HepG2 (cell line): ENCODE results near the gene IRF3. TPM values are rescaled to one million over a fixed set of nuclear protein-coding genes. Genes with fewer than 3 reads are reported as not detected.
A peak's percentile ranks its signal among the peaks of the same experiment; 100 is the strongest.

Source experiments
- ATAC-seq: fragments of 200-7000 bp; cut with Tn5 transposase; 3 replicates; pipeline ENCODE4 v1.9.1; 2020; ENCODE audit warnings: mild to moderate bottlenecking, moderate library complexity
- BruUV-seq: library from RNA; stranded (reverse); fragments of 400-500 nt; replicated peaks from 2 replicates; lab custom pipeline; 2021; lab: Mats Ljungman, UMichigan
- CTCF ChIA-PET: fragments of 300-600 bp; formaldehyde crosslinking; extraction: SDS; loops from one replicate; lab custom pipeline; 2021; ENCODE audit warnings: low total read pairs, inconsistent platforms, low intra/inter-chr PET ratio; lab: Yijun Ruan, JAX
- POLR2A ChIA-PET: fragments of 350-600 bp; sonication (Branson Sonifier 250); formaldehyde crosslinking; loops from one replicate; lab custom pipeline; 2020; ENCODE audit warnings: antibody characterized with exemption, inconsistent platforms; lab: Yijun Ruan, JAX
- DNase-seq: peaks from one replicate; pipeline ENCODE4 v3.0.0-alpha.2; 2015; ENCODE audit warnings: low spot score
- FAIRE-seq: peaks from 3 replicates; lab custom pipeline; 2011; peaks lifted over from hg19 to GRCh38; lab: Jason Lieb, UNC
- H2AFZ ChIP-seq: one replicate; pipeline ENCODE4 v1.6.1; 2011; ENCODE audit warnings: low read length, inconsistent platforms
- H3K27ac ChIP-seq: fragments of 300-600 bp; 3 replicates; pipeline ENCODE4 v1.8.0; 2011; ENCODE audit warnings: mixed run types, mild to moderate bottlenecking, mixed read lengths, low read length, inconsistent platforms; ENCODE audit not compliant: insufficient read depth; ENCODE audit errors: extremely low read length
- H3K27me3 ChIP-seq, 2 experiments: fragments of 200-600 bp in 1 of 2; 2 replicates in 1 of 2; 3 replicates in 1 of 2; pipeline versions ENCODE4 v1.6.0 to v1.8.0; 2011; ENCODE audit warnings: low read length in 2 of 2, mild to moderate bottlenecking in 2 of 2, moderate library complexity in 2 of 2, inconsistent platforms in 1 of 2; ENCODE audit not compliant: insufficient read depth in 2 of 2, control insufficient read depth in 1 of 2
- H3K36me3 ChIP-seq, 2 experiments: fragments of 200-600 bp in 1 of 2; replicated peaks in 1 of 2; 2 replicates in 1 of 2; 3 replicates in 1 of 2; pipeline versions ENCODE4 v1.5.1 to v1.8.0; 2011; ENCODE audit warnings: low read length in 2 of 2, inconsistent platforms in 1 of 2; ENCODE audit not compliant: insufficient read depth in 2 of 2, control insufficient read depth in 1 of 2
- H3K4me1 ChIP-seq: 2 replicates; pipeline ENCODE4 v1.5.1; 2012; ENCODE audit warnings: low read length, inconsistent platforms; ENCODE audit not compliant: insufficient read depth
- H3K4me2 ChIP-seq: 2 replicates; pipeline ENCODE4 v1.6.0; 2011; ENCODE audit warnings: low read depth, low read length, inconsistent platforms
- H3K4me3 ChIP-seq, 3 experiments: fragments of 200-600 bp in 1 of 3; sonication (generic), shearing (Covaris generic) in 1 of 3; replicated peaks in 1 of 3; 2 replicates each; pipeline ENCODE4 v1.5.1; 2011 to 2016; ENCODE audit warnings: low read length in 3 of 3, inconsistent platforms in 2 of 3, low read depth in 2 of 3, mild to moderate bottlenecking in 2 of 3, control low read depth in 1 of 3, mixed read lengths in 1 of 3; ENCODE audit not compliant: insufficient read depth in 1 of 3
- H3K79me2 ChIP-seq: one replicate; pipeline ENCODE4 v1.6.1; 2011; ENCODE audit warnings: low read length, inconsistent platforms; ENCODE audit not compliant: insufficient read depth
- H3K9ac ChIP-seq: 2 replicates; pipeline ENCODE4 v1.6.0; 2011; ENCODE audit warnings: mild to moderate bottlenecking, low read depth, low read length, inconsistent platforms; ENCODE audit not compliant: insufficient read depth
- H3K9me3 ChIP-seq: 2 replicates; pipeline ENCODE4 v1.5.1; 2012; ENCODE audit warnings: mild to moderate bottlenecking, low read length
- H4K20me1 ChIP-seq: 2 replicates; pipeline ENCODE4 v1.6.0; 2011; ENCODE audit warnings: inconsistent platforms, mild to moderate bottlenecking, low read length, moderate library complexity; ENCODE audit not compliant: insufficient read depth
- ADNP ChIP-seq: sonication (generic); formaldehyde crosslinking; IDR thresholded peaks from 2 replicates; pipeline ENCODE4 v1.4.0; 2020; ENCODE audit warnings: missing genetic modification reagents
- CEBPB ChIP-seq: IDR thresholded peaks from 2 replicates; pipeline ENCODE4 v1.6.1; 2011; ENCODE audit warnings: low read depth, low read length, improper control_type of control experiment, borderline replicate concordance
- CENPT ChIP-seq: sonication (generic); formaldehyde crosslinking; IDR thresholded peaks from 2 replicates; pipeline ENCODE4 v1.8.0; 2022; ENCODE audit warnings: low read depth, mild to moderate bottlenecking, moderate library complexity, missing genetic modification reagents
- CHD2 ChIP-seq: IDR thresholded peaks from 2 replicates; pipeline ENCODE4 v1.6.1; 2011; ENCODE audit warnings: low read depth, low read length, improper control_type of control experiment
- CREB1 ChIP-seq, 2 experiments: fragments of 450-650 bp in 1 of 2; IDR thresholded peaks; 2 replicates each; pipeline ENCODE4 v1.6.1; 2016 to 2017; ENCODE audit warnings: control low read depth in 1 of 2, mild to moderate bottlenecking in 1 of 2, missing compliant biosample characterization in 1 of 2, missing genetic modification characterization in 1 of 2
- CREM ChIP-seq, 2 experiments: sonication (generic) in 1 of 2; formaldehyde crosslinking in 1 of 2; IDR thresholded peaks; 2 replicates each; pipeline versions ENCODE4 v1.4.0 to v1.6.1; 2016 to 2020; ENCODE audit warnings: antibody characterized with exemption in 1 of 2, mild to moderate bottlenecking in 1 of 2, missing genetic modification reagents in 1 of 2
- FOXA3 ChIP-seq: IDR thresholded peaks from 2 replicates; pipeline ENCODE4 v1.6.1; 2016; ENCODE audit warnings: missing genetic modification reagents, missing compliant biosample characterization
- KMT2B ChIP-seq: IDR thresholded peaks from 2 replicates; pipeline ENCODE4 v1.6.1; 2016; ENCODE audit warnings: missing genetic modification reagents, missing compliant biosample characterization
- MAF1 ChIP-seq: sonication (generic); formaldehyde crosslinking; IDR thresholded peaks from 2 replicates; pipeline ENCODE4 v1.5.0; 2020; ENCODE audit warnings: missing genetic modification reagents, borderline replicate concordance
- MED1 ChIP-seq: sonication (generic); formaldehyde crosslinking; IDR thresholded peaks from 2 replicates; pipeline ENCODE4 v1.4.0; 2020; ENCODE audit warnings: missing genetic modification reagents
- NFYC ChIP-seq: IDR thresholded peaks from 2 replicates; pipeline ENCODE4 v1.6.1; 2016; ENCODE audit warnings: missing genetic modification reagents, missing compliant biosample characterization
- SP1 ChIP-seq, 2 experiments: fragments of 450-650 bp in 1 of 2; sonication (generic) in 1 of 2; formaldehyde crosslinking in 1 of 2; IDR thresholded peaks; 2 replicates each; pipeline versions ENCODE4 v1.4.0 to v1.6.1; 2016 to 2020; ENCODE audit warnings: missing genetic modification reagents in 1 of 2
- SP2 ChIP-seq: sonication (generic); formaldehyde crosslinking; IDR thresholded peaks from 2 replicates; pipeline ENCODE4 v1.5.1; 2020; ENCODE audit warnings: mild to moderate bottlenecking, missing genetic modification reagents
- SP4 ChIP-seq: sonication (generic); formaldehyde crosslinking; IDR thresholded peaks from 2 replicates; pipeline ENCODE4 v1.8.1; 2023; ENCODE audit warnings: mild to moderate bottlenecking, missing genetic modification reagents
- SRY ChIP-seq: sonication (generic); formaldehyde crosslinking; IDR thresholded peaks from 2 replicates; pipeline ENCODE4 v1.8.0; 2022; ENCODE audit warnings: mild to moderate bottlenecking, missing genetic modification reagents
- TBX2 ChIP-seq: sonication (generic); formaldehyde crosslinking; IDR thresholded peaks from 2 replicates; pipeline ENCODE4 v1.5.0; 2020; ENCODE audit warnings: missing genetic modification reagents, mild to moderate bottlenecking, borderline replicate concordance
- TBX3 ChIP-seq: fragments of 450-650 bp; IDR thresholded peaks from 2 replicates; pipeline ENCODE4 v1.6.1; 2017; ENCODE audit warnings: antibody characterized with exemption, mild to moderate bottlenecking, inconsistent platforms, borderline replicate concordance
- ZNF225 ChIP-seq: sonication (generic); formaldehyde crosslinking; IDR thresholded peaks from 2 replicates; pipeline ENCODE4 v1.4.0; 2020; ENCODE audit warnings: mild to moderate bottlenecking, missing genetic modification reagents
- ZNF782 ChIP-seq: sonication (generic); formaldehyde crosslinking; IDR thresholded peaks from 2 replicates; pipeline ENCODE4 v1.4.0; 2020; ENCODE audit warnings: missing genetic modification reagents, mild to moderate bottlenecking, borderline replicate concordance
- WGBS: methylation state at CpG from one replicate; pipeline ENCODE4 v1.1.6; 2017; ENCODE audit warnings: low lambda C conversion rate; 5-methylcytosine and 5-hydroxymethylcytosine counted together
- in situ Hi-C: cut with HindIII; loops from 2 replicates; pipeline ENCODE4 v1.10.0; 2017; ENCODE audit warnings: low pct_unique_long_range_greater_than_20kb; ENCODE audit not compliant: extremely low pct_ligation_motif_present
- intact Hi-C: fragments of 100-400 bp; cut with micrococcal nuclease; formaldehyde crosslinking; loops from one replicate; pipeline ENCODE4 v1.10.0; 2022; ENCODE audit not compliant: unreplicated experiment
- polyA plus RNA-seq, 8 experiments: library from polyadenylated mRNA; depleted of rRNA in 3 of 8; stranded (reverse) in 7 of 8; unstranded in 1 of 8; fragments of >200 nt; fragmentation: Illumina TruSeq in 4 of 8; extraction: Trizol in 4 of 8; gene quantifications; 2 replicates each; pipeline versions ENCODE4 v1.2.1 to v1.2.3, GENCODE V29; 2011 to 2016; ENCODE audit warnings: low read depth in 4 of 8, missing spikeins in 1 of 8, mixed read lengths in 1 of 8; ENCODE audit not compliant: insufficient read depth in 1 of 8
- total RNA-seq, 5 experiments: library from RNA; depleted of rRNA; stranded (reverse); fragments of >200 nt; fragmentation: Illumina TruSeq; extraction: Trizol; gene quantifications; 2 replicates each; pipeline ENCODE4 v1.2.3, GENCODE V29; 2016; ENCODE audit warnings: low read depth in 1 of 5
- TF ChIP-seq, protein P1 (sequence below): fragments of 450-650 bp; IDR thresholded peaks from 2 replicates; pipeline ENCODE4 v1.6.1; 2017
- TF ChIP-seq, protein P2 (sequence below): sonication (generic); formaldehyde crosslinking; IDR thresholded peaks from 2 replicates; pipeline ENCODE4 v1.8.1; 2023; ENCODE audit warnings: missing genetic modification reagents, mild to moderate bottlenecking, borderline replicate concordance
- TF ChIP-seq, protein P3 (sequence below): sonication (generic); formaldehyde crosslinking; IDR thresholded peaks from 2 replicates; pipeline ENCODE4 v1.4.0; 2020; ENCODE audit warnings: low read depth, mild to moderate bottlenecking, missing genetic modification reagents

IRF3 gene
- total and polyA plus RNA-seq, 2 of the 13 experiments (the other 11 are each of a cell fraction or from before 2014, with no cell fraction given): 61.9 to 65.5 TPM

DNA sequence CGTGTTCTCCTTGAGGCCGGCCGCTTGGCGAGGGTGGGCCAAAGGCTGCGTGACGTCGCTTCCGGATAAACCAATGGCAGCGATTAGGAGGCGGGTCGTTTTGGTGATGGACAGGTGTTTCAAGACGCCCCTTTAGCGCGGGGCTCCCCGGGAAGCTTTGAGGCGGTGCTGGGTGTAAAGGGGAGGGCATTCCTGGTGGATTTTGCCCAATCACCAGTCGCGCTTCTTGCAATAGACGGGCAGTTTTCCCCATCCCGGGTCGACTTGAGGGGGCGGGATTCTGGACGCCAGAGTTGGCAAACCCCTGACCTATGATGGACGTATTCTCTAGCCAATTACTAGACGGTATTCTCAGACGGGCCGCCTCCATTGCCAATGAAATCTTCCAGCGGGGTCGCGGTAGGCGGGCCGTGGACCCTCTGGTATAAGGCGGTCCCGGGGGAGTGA is 11.2 kb upstream of the IRF3 start:
- H3K9me3 ChIP-seq: no peaks in the 10 kb centered on the region
- H3K9ac ChIP-seq: peak overlapping the region; percentile 95
- H4K20me1 ChIP-seq: peaks cover 36% of the 10 kb centered on the region
- H3K36me3 ChIP-seq: peaks cover 0 to 12% of the 10 kb centered on the region in 2 experiments; a peak in 3 of 5 replicates
- intact Hi-C loops (loop anchor here (2.0 to 5.0 kb wide), 2 partner anchors 35 to 96 kb away; partner anchors contain the start of genes NOSIP, PRRG2, RRAS and SCAF1), in situ Hi-C loops (loop anchor here (10.0 kb wide), 1 partner anchor 82 kb away; the partner anchor contains the start of gene PRR12)
- WGBS: 0% methylated on average over 22 of the region's 34 CpGs
- peak; percentile 81 for ATAC-seq
- H3K79me2 ChIP-seq: peaks cover 38% of the 10 kb centered on the region
- ChIA-PET POLR2A (interaction anchor here (0.6 to 3.8 kb wide), 35 partner anchors 9 to 683 kb away, joined by 3 to 77 read pairs (median 4); partner anchors contain the start of genes ADM5, AKT1S1, AP2A1 and BCL2L12), CTCF (interaction anchor here (0.6 kb wide), 1 partner anchor 33 kb away, joined by 3 read pairs; no protein-coding TSS in a partner anchor)
- no TSS peak for BruUV-seq
- FAIRE-seq: peak; percentile 99
- no peaks in the 10 kb centered on the region for H3K27me3 ChIP-seq
- peak; percentile 99 for DNase-seq
- H3K4me2 ChIP-seq: no peak overlapping the region; the same call in 1 of the 2 replicates
- H3K4me1 ChIP-seq: peaks cover 43% of the 10 kb centered on the region
- no peak overlapping the region for H2AFZ ChIP-seq
- peak overlapping the region; percentile 95 for H3K27ac ChIP-seq
- H3K4me3 ChIP-seq: peak overlapping the region; percentile 92 to 99 (median 99); a peak in 5 of 6 replicates
- no peak for TF ChIP-seq ZNF225 (CRISPR knock-in tag)
- TF ChIP-seq CENPT: no peak
- no peak for TF ChIP-seq MAF1 (CRISPR knock-in tag)
- no peak for TF ChIP-seq ZNF782 (CRISPR knock-in tag)
- TF ChIP-seq CREM (IDR thresholded peaks at IDR 0.05): peak; percentile 87
- TF ChIP-seq CREM (CRISPR knock-in tag; IDR thresholded peaks at IDR 0.05): no peak
- 0 out of 2 replicates have a peak, but pooled peaks have one; percentile 6 for TF ChIP-seq FOXA3 (CRISPR knock-in tag)
- TF ChIP-seq CREB1 (IDR thresholded peaks at IDR 0.05): peak; percentile 95
- peak; percentile 98 for TF ChIP-seq CREB1 (CRISPR knock-in tag; IDR thresholded peaks at IDR 0.05)
- no peak for TF ChIP-seq SRY (CRISPR knock-in tag)
- TF ChIP-seq, protein P1, sequence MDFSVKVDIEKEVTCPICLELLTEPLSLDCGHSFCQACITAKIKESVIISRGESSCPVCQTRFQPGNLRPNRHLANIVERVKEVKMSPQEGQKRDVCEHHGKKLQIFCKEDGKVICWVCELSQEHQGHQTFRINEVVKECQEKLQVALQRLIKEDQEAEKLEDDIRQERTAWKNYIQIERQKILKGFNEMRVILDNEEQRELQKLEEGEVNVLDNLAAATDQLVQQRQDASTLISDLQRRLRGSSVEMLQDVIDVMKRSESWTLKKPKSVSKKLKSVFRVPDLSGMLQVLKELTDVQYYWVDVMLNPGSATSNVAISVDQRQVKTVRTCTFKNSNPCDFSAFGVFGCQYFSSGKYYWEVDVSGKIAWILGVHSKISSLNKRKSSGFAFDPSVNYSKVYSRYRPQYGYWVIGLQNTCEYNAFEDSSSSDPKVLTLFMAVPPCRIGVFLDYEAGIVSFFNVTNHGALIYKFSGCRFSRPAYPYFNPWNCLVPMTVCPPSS: no peak
- TF ChIP-seq NFYC (CRISPR knock-in tag): peak; percentile 86
- peak; percentile 67 for TF ChIP-seq CHD2
- peak; percentile 12; the same call in 1 of the 2 replicates for TF ChIP-seq TBX3
- TF ChIP-seq, protein P2, sequence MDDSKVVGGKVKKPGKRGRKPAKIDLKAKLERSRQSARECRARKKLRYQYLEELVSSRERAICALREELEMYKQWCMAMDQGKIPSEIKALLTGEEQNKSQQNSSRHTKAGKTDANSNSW: no peak
- 0 out of 2 replicates have a peak, but pooled peaks have one; percentile 3 for TF ChIP-seq MED1
- TF ChIP-seq ADNP (CRISPR knock-in tag): no peak
- peak; percentile 97 for TF ChIP-seq SP2
- peak; percentile 64 for TF ChIP-seq TBX2
- TF ChIP-seq SP1 (IDR thresholded peaks at IDR 0.05): peak; percentile 6
- peak; percentile 65 for TF ChIP-seq SP1 (CRISPR knock-in tag; IDR thresholded peaks at IDR 0.05)
- peak; percentile 98 for TF ChIP-seq SP4 (CRISPR knock-in tag)
- TF ChIP-seq CEBPB: peak; percentile 70; the same call in 1 of the 2 replicates
- TF ChIP-seq KMT2B (CRISPR knock-in tag): 0 out of 2 replicates have a peak, but pooled peaks have one; percentile 13
- TF ChIP-seq, protein P3, sequence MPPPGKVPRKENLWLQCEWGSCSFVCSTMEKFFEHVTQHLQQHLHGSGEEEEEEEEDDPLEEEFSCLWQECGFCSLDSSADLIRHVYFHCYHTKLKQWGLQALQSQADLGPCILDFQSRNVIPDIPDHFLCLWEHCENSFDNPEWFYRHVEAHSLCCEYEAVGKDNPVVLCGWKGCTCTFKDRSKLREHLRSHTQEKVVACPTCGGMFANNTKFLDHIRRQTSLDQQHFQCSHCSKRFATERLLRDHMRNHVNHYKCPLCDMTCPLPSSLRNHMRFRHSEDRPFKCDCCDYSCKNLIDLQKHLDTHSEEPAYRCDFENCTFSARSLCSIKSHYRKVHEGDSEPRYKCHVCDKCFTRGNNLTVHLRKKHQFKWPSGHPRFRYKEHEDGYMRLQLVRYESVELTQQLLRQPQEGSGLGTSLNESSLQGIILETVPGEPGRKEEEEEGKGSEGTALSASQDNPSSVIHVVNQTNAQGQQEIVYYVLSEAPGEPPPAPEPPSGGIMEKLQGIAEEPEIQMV (CRISPR knock-in tag): no peak
